OCI-LY7 (cell line): ENCODE data around the gene LEAP2. TPM values are rescaled to one million over a fixed set of nuclear protein-coding genes. Genes with fewer than 3 reads are reported as not detected.

Experiments
- BruUV-seq: library from RNA; stranded (reverse); fragments of 400-500 nt; replicated peaks from 2 replicates; lab custom pipeline; 2021; lab: Mats Ljungman, UMichigan
- CTCF ChIA-PET: fragments of 300-600 bp; sonication (Branson Sonifier 250); formaldehyde crosslinking; loops from one replicate; lab custom pipeline; 2022; ENCODE audit warnings: antibody characterized with exemption; ENCODE audit not compliant: unreplicated experiment; lab: Charles Lee
- POLR2A ChIA-PET: fragments of 300-600 bp; sonication (Branson Sonifier 250); formaldehyde crosslinking; loops from one replicate; lab custom pipeline; 2022; ENCODE audit warnings: antibody characterized with exemption; lab: Charles Lee
- DNase-seq: peaks from one replicate; pipeline ENCODE4 v3.0.0-alpha.2; 2015; ENCODE audit warnings: low spot score
- H2AFZ ChIP-seq: fragments of 200-600 bp; sonication (generic), shearing (Covaris generic); 2 replicates; pipeline ENCODE4 v1.6.1; 2014; ENCODE audit warnings: mild to moderate bottlenecking, antibody characterized with exemption, low read length, moderate library complexity
- H3K27ac ChIP-seq: fragments of 200-600 bp; sonication (generic); 2 replicates; pipeline ENCODE4 v1.5.1; 2014; ENCODE audit warnings: mixed run types, low read depth, mild to moderate bottlenecking, moderate library complexity, low read length, inconsistent platforms; ENCODE audit not compliant: poor library complexity, severe bottlenecking
- H3K36me3 ChIP-seq: fragments of 200-600 bp; sonication (generic); 2 replicates; pipeline ENCODE4 v1.6.1; 2014; ENCODE audit warnings: mild to moderate bottlenecking, antibody characterized with exemption, low read length, moderate library complexity, mixed read lengths; ENCODE audit not compliant: insufficient read depth
- H3K4me1 ChIP-seq: fragments of 200-600 bp; sonication (generic); 2 replicates; pipeline ENCODE4 v1.5.1; 2014; ENCODE audit warnings: mild to moderate bottlenecking, low read length; ENCODE audit not compliant: insufficient read depth, poor library complexity, severe bottlenecking
- H3K4me2 ChIP-seq: fragments of 200-600 bp; sonication (generic); 2 replicates; pipeline ENCODE4 v1.6.1; 2014; ENCODE audit warnings: mild to moderate bottlenecking, low read length
- H3K4me3 ChIP-seq: fragments of 200-600 bp; sonication (generic); 2 replicates; pipeline ENCODE4 v1.5.1; 2014; ENCODE audit warnings: mild to moderate bottlenecking, low read depth, low read length; ENCODE audit not compliant: poor library complexity, severe bottlenecking
- H3K79me2 ChIP-seq: fragments of 200-600 bp; sonication (generic); 2 replicates; pipeline ENCODE4 v1.6.1; 2016; ENCODE audit warnings: low read depth, mild to moderate bottlenecking, low read length, moderate library complexity, mixed read lengths; ENCODE audit not compliant: insufficient read depth
- H3K9me2 ChIP-seq: fragments of 200-600 bp; sonication (generic); 2 replicates; pipeline ENCODE4 v1.6.1; 2016; ENCODE audit warnings: mild to moderate bottlenecking, low read length, mixed read lengths; ENCODE audit not compliant: insufficient read depth
- H3K9me3 ChIP-seq: fragments of 200-600 bp; sonication (generic); 2 replicates; pipeline ENCODE4 v1.6.1; 2014; ENCODE audit warnings: mild to moderate bottlenecking, mixed run types, low read length, mixed read lengths
- H4K20me1 ChIP-seq: fragments of 200-600 bp; sonication (generic); 2 replicates; pipeline ENCODE4 v1.6.1; 2014; ENCODE audit warnings: mild to moderate bottlenecking, antibody characterized with exemption, low read length, moderate library complexity, mixed read lengths; ENCODE audit not compliant: insufficient read depth
- CTCF ChIP-seq: fragments of 200-600 bp; sonication (generic); conservative IDR thresholded peaks from 2 replicates; pipeline ENCODE4 v1.5.1; 2014; ENCODE audit warnings: mild to moderate bottlenecking, antibody characterized with exemption, low read length, moderate library complexity, mixed read lengths
- EZH2phosphoT487 ChIP-seq: fragments of 200-600 bp; sonication (generic); IDR thresholded peaks from 2 replicates; pipeline ENCODE4 v1.6.1; 2018; ENCODE audit warnings: low read depth, borderline replicate concordance, mild to moderate bottlenecking, mixed run types, antibody characterized with exemption, low read length, moderate library complexity, mixed read lengths
- intact Hi-C: fragments of 100-400 bp; cut with micrococcal nuclease; formaldehyde crosslinking; loops from one replicate; pipeline ENCODE4 v1.10.0; 2022; ENCODE audit not compliant: unreplicated experiment
- total RNA-seq, 2 experiments: library from RNA; depleted of rRNA in 1 of 2; stranded (reverse); fragments of >200 nt in 1 of 2; shearing (Covaris generic) in 1 of 2; gene quantifications; 2 replicates each; pipeline ENCODE4 v1.2.3, GENCODE V29; 2014 to 2022

Gene LEAP2
- total RNA-seq, 2 experiments from 2014 or later, result 4.4 to 5.6 TPM

DNA sequence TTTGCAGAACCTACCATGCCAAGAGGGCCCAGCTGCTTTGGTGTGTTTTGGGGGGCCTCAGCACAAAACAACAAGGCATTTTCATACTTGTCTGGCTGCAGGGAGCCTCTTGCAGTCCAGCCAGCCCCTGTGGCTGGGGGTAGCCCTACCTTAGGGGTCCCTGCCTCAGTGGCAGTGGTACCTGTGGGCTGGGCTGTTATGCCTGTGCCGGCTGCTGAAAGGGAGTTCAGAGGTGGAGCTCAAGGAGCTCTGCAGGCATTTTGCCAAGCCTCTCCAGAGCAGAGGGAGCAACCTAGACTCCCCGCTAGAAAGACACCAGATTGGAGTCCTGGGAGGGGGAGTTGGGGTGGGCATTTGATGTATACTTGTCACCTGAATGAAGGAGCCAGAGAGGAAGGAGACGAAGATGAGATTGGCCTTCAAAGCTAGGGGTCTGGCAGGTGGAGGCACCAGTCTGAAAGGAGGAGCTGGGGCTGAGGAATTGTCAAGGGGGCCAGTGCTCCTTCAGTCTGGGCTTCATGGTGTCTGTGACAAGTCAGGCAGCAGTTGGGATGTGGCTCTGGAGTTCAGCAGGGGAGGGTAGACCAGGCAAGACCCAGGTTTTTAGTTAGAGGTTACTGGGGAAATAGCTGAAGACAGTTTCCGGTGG is 44.5 kb upstream of the LEAP2 start:
- intact Hi-C loops, result no loop called here
- Histone ChIP-seq H4K20me1 (no peaks in the 10 kb centered on the region), H3K79me2 (no peaks in the 10 kb centered on the region), H3K4me1 (peaks cover 5% of the 10 kb centered on the region), H3K27ac (no peak overlapping the region), H3K36me3 (no peaks in the 10 kb centered on the region), H2AFZ (no peak overlapping the region), H3K9me2 (no peaks in the 10 kb centered on the region), H3K4me2 (no peak overlapping the region), H3K4me3 (no peak overlapping the region), H3K9me3 (no peaks in the 10 kb centered on the region)
- TF ChIP-seq EZH2phosphoT487, result no peak
- TF ChIP-seq CTCF, result no peak
- no TSS peak for BruUV-seq
- POLR2A ChIA-PET, result no interaction called here
- CTCF ChIA-PET, result interaction anchor here (0.6 to 1.0 kb wide), 2 partner anchors 54 to 279 kb away, joined by 3 to 9 read pairs; no protein-coding TSS in a partner anchor
- no peak for DNase-seq

DNA sequence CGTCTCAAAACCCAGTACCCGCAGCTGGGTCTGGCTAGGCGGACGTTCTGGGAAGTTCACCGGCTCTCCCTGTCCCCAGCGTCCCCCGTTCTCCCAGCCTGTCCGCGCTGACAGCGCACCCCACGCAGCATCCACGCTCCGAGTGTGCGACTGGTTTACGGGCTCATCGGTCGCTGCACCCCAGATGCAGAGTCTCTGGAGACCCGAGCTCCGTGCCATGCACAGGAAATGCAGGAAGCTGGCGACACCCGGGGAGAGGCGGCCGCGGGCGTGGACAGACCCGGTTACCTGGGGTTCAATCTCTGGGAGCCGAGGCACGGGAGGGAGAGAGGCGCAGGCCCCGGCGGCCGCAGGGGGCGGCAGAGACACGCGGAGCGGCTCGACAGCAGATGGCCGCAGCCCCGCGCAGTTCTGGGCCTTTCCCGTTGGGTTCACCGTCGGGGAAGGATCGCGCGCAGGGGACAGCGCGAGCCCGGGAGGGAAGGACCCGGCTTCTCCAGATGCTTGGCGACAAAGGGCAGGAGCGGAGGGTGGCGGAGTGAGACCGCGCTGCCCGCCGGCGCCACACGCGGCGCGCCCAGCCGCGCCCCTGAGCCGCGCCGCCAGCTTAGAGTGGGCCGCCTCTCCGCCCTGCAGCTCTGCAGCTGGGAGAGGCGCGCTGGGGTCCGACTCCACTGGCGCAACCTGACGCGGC is 43.6 kb upstream of the LEAP2 start:
- peaks cover 5% of the 10 kb centered on the region for H3K4me1 ChIP-seq
- CTCF ChIA-PET, result no interaction called here
- no peaks in the 10 kb centered on the region for H3K9me2 ChIP-seq
- H2AFZ ChIP-seq, result peak overlapping the region; percentile 35
- no peaks in the 10 kb centered on the region for H4K20me1 ChIP-seq
- H3K79me2 ChIP-seq, result no peaks in the 10 kb centered on the region
- H3K4me3 ChIP-seq, result peak overlapping the region; percentile 63
- no peaks in the 10 kb centered on the region for H3K36me3 ChIP-seq
- intact Hi-C loops, result loop anchor here (1.0 to 10.0 kb wide), 3 partner anchors 52 to 465 kb away; no protein-coding TSS in a partner anchor
- POLR2A ChIA-PET, result no interaction called here
- H3K27ac ChIP-seq, result no peak overlapping the region
- DNase-seq, result peak; percentile 73
- H3K9me3 ChIP-seq, result no peaks in the 10 kb centered on the region
- BruUV-seq, result no TSS peak
- TF ChIP-seq CTCF, result peak; percentile 81
- no peak for TF ChIP-seq EZH2phosphoT487
- H3K4me2 ChIP-seq, result peak overlapping the region; percentile 60
